Measurements from ENCODE around the gene GAN. TPM values are rescaled to one million over a fixed set of nuclear protein-coding genes. Genes with fewer than 3 reads are reported as not detected.

GAN gene
- total RNA-seq, 1 experiment from 2014 or later, result 22.0 TPM

- intact Hi-C loops (cut with micrococcal nuclease; ENCODE audit: unreplicated experiment), result loop anchor here (5.0 kb wide), 1 partner anchor 33 kb away; the partner anchor contains the start of gene GAN
- BruUV-seq (replicated peaks), result no TSS peak
- Mint-ChIP-seq H3K27me3 (ENCODE audit: unreplicated experiment) (no peaks in the 10 kb centered on the region), H3K9me3 (ENCODE audit: low read depth, unreplicated experiment) (no peaks in the 10 kb centered on the region), H3K36me3 (ENCODE audit: insufficient read depth, unreplicated experiment) (no peaks in the 10 kb centered on the region), H3K4me3 (ENCODE audit: low read depth, unreplicated experiment) (no peak overlapping the region), H3K4me1 (ENCODE audit: low read depth, unreplicated experiment) (peaks cover 14% of the 10 kb centered on the region), H3K27ac (ENCODE audit: unreplicated experiment) (no peak overlapping the region)
- CTCF ChIA-PET, result no interaction called here
- no peak for TF ChIP-seq CTCF (IDR thresholded peaks at IDR 0.05; ENCODE audit: unreplicated experiment)
- no peak for DNase-seq
Measured at GRCh38 chr16:81279392-81279791, 35.4 kb upstream of the GAN start.

GRCh38 chr16:81280393-81280792 is 34.4 kb upstream of the GAN start:
- no peak for TF ChIP-seq CTCF (IDR thresholded peaks at IDR 0.05; ENCODE audit: unreplicated experiment)
- Mint-ChIP-seq H3K36me3 (ENCODE audit: insufficient read depth, unreplicated experiment) (no peaks in the 10 kb centered on the region), H3K4me1 (ENCODE audit: low read depth, unreplicated experiment) (peaks cover 14% of the 10 kb centered on the region), H3K27me3 (ENCODE audit: unreplicated experiment) (no peaks in the 10 kb centered on the region), H3K4me3 (ENCODE audit: low read depth, unreplicated experiment) (no peak overlapping the region), H3K27ac (ENCODE audit: unreplicated experiment) (no peak overlapping the region), H3K9me3 (ENCODE audit: low read depth, unreplicated experiment) (no peaks in the 10 kb centered on the region)
- intact Hi-C loops (cut with micrococcal nuclease; ENCODE audit: unreplicated experiment), result no loop called here
- BruUV-seq (replicated peaks), result no TSS peak
- DNase-seq, result no peak
- CTCF ChIA-PET, result no interaction called here

GRCh38 chr16:81283044-81283443 is 31.7 kb upstream of the GAN start:
- intact Hi-C loops (cut with micrococcal nuclease; ENCODE audit: unreplicated experiment), result no loop called here

GRCh38 chr16:81284995-81285600 is 29.7 kb upstream of the GAN start:
- Mint-ChIP-seq H3K9me3 (ENCODE audit: low read depth, unreplicated experiment) (no peaks in the 10 kb centered on the region), H3K36me3 (ENCODE audit: insufficient read depth, unreplicated experiment) (no peaks in the 10 kb centered on the region), H3K27ac (ENCODE audit: unreplicated experiment) (no peak overlapping the region), H3K4me1 (ENCODE audit: low read depth, unreplicated experiment) (no peaks in the 10 kb centered on the region), H3K4me3 (ENCODE audit: low read depth, unreplicated experiment) (no peak overlapping the region), H3K27me3 (ENCODE audit: unreplicated experiment) (no peaks in the 10 kb centered on the region)
- TF ChIP-seq CTCF (IDR thresholded peaks at IDR 0.05; ENCODE audit: unreplicated experiment), result no peak
- intact Hi-C loops (cut with micrococcal nuclease; ENCODE audit: unreplicated experiment), result no loop called here
- no peak for DNase-seq
- no TSS peak for BruUV-seq (replicated peaks)
- CTCF ChIA-PET, result interaction anchor here (0.6 kb wide), 1 partner anchor 354 kb away, joined by 4 read pairs; no protein-coding TSS in a partner anchor

More at GRCh38 chr16:81283044-81283443, 31.7 kb upstream of the GAN start:
- Mint-ChIP-seq H3K4me1 (ENCODE audit: low read depth, unreplicated experiment) (peaks cover 2% of the 10 kb centered on the region), H3K27ac (ENCODE audit: unreplicated experiment) (no peak overlapping the region), H3K36me3 (ENCODE audit: insufficient read depth, unreplicated experiment) (no peaks in the 10 kb centered on the region), H3K4me3 (ENCODE audit: low read depth, unreplicated experiment) (no peak overlapping the region), H3K9me3 (ENCODE audit: low read depth, unreplicated experiment) (no peaks in the 10 kb centered on the region), H3K27me3 (ENCODE audit: unreplicated experiment) (no peaks in the 10 kb centered on the region)
- no peak for TF ChIP-seq CTCF (IDR thresholded peaks at IDR 0.05; ENCODE audit: unreplicated experiment)
- DNase-seq, result no peak
- no TSS peak for BruUV-seq (replicated peaks)
- CTCF ChIA-PET, result no interaction called here

All from Calu3 (cell line).